Subcutaneous abdominal adipose tissue (tissue), 5 donors: ENCODE results near the gene SPAG4.

Experiments
- H3K27ac ChIP-seq: one replicate; pipeline ENCODE4 v1.7.0; 2013; ENCODE audit warnings: low read depth, mild to moderate bottlenecking, inconsistent platforms, low read length, moderate library complexity
- H3K27me3 ChIP-seq, 5 donors: one replicate each; pipeline ENCODE4 v1.7.0; 2013; ENCODE audit warnings: low read length in 5 of 5, inconsistent platforms in 1 of 5; ENCODE audit not compliant: control insufficient read depth in 5 of 5, insufficient read depth in 4 of 5
- H3K36me3 ChIP-seq, 5 donors: one replicate each; pipeline ENCODE4 v1.7.0; 2013; ENCODE audit warnings: low read length in 5 of 5; ENCODE audit not compliant: control insufficient read depth in 5 of 5, insufficient read depth in 5 of 5
- H3K4me1 ChIP-seq, 5 donors: one replicate each; pipeline ENCODE4 v1.7.0; 2013; ENCODE audit warnings: low read length in 5 of 5, mild to moderate bottlenecking in 3 of 5, moderate library complexity in 1 of 5; ENCODE audit not compliant: control insufficient read depth in 5 of 5, insufficient read depth in 5 of 5
- H3K4me3 ChIP-seq, 5 donors: one replicate each; pipeline ENCODE4 v1.7.0; 2013; ENCODE audit warnings: low read length in 5 of 5, low read depth in 1 of 5
- H3K9ac ChIP-seq, 5 donors: one replicate each; pipeline ENCODE4 v1.7.0; 2013; ENCODE audit warnings: low read length in 5 of 5, mild to moderate bottlenecking in 4 of 5, moderate library complexity in 3 of 5
- H3K9me3 ChIP-seq, 5 donors: one replicate each; pipeline ENCODE4 v1.7.0; 2013; ENCODE audit warnings: low read length in 5 of 5; ENCODE audit not compliant: control insufficient read depth in 5 of 5
- donor health status: healthy.
- donor health status: healthy.
- donor health status: healthy.
- donor health status: healthy.
- donor health status: healthy.

The SPAG4 gene

DNA sequence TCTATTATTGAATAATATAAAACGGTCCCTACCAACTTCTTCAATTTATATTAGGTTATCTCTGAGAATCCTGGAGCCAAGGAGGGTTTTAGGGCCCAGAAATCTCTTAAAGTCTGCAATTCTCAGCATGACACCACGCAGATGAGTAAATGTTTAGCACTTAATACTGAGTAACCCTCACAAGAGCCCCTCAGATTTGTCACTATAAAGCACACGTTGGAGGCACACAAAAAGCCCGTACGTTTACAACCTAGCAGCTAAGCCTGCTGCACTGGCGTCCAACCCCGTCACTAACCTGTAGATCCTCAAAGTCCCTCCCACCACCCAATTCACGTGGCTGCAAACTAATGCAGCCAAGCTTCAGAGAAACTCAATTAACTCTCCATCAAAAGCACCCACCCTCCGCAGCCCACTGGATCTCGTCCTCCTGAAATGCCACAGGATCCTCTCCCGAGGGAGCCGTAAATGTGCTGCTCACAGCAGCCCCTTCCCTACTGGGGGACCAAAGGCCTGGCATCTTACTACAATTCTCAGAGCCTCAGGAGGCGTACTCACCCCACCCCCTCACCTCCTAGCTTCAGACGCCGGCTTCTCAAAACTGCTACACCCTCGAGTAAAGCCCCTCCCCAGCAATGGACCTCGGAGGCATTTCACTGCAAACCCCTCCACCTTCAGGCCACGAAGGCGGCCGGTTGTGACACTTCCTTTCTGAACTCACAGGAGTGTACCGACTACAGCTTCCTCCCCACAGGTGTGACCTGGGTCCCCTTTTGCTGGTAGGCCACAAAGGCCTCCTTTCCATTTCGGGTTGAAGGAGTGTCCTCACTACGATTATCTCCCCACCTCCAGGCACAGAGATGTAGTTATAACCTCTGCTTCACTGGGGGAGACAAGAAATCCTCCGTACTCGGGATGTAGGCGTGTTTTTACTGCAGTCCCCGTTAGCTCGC is 48.2 kb downstream of the SPAG4 start:
- peak overlapping the region; percentile 97 for H3K27ac ChIP-seq
- H3K9ac ChIP-seq: peak overlapping the region; percentile 94 to 100 (median 100)
- no peaks in the 10 kb centered on the region for H3K9me3 ChIP-seq
- H3K36me3 ChIP-seq: peaks cover under 1 to 7% (median 5%) of the 10 kb centered on the region in 5 donors
- H3K4me1 ChIP-seq: peaks cover 2 to 53% (median 45%) of the 10 kb centered on the region in 5 donors
- H3K4me3 ChIP-seq: peak overlapping the region; percentile 90 to 100 (median 99)
- no peaks in the 10 kb centered on the region for H3K27me3 ChIP-seq

DNA sequence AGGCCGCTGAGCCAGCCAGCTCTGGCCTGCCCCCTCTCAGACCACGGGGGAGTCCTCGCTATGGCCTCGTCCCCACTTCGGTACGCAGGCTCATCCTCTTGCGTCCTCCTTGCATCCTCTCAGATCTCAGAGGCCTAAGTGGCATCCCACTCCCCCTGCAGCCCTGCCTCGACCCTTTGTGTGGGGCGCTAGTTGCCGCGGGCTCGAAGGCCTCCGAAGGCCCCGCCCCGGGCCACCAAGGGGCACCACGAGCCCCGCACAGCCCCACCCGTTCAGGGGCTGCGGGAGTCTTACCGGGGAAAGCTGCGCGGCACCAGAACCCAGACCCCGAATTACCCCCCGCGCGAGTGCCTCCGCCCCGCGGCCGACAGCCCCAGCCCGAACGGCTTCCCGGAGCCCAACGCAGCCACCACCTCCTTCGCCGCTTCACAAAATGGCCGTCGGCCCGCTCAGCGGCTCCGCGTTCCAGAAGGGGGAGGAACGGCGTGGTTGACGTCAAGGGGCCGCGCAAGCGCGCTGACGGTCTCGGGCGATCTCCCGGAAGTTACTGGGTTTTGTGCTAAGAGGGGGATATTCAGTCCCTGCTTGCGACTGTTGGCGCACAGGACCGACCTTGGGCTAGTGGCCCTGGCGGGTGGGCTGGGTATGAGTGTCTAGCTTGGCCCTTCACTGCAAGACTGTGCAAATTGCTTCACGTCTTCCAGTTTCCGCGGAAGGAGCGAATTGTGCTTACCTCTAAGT is 49.0 kb downstream of the SPAG4 start, which contains the start of the genes CPNE1 and RBM12:
Gene CPNE1, minus strand, starts transcription at position 435 of the 741 bp plus-strand sequence. CDS start 31,977 bp downstream, outside the sequence.
Gene RBM12, minus strand, starts transcription at position 435 of the 741 bp plus-strand sequence. CDS start 9,578 bp downstream, outside the sequence.
- H3K27ac ChIP-seq: peak within 1 kb of the TSS; percentile 97
- H3K9me3 ChIP-seq: no peaks in the 10 kb centered on the region
- H3K4me3 ChIP-seq: peak within 1 kb of the TSS; percentile 90 to 100 (median 99)
- no peaks in the 10 kb centered on the region for H3K27me3 ChIP-seq
- peaks cover 2 to 48% (median 40%) of the 10 kb centered on the region in 5 donors for H3K4me1 ChIP-seq
- H3K36me3 ChIP-seq: peaks cover 9 to 14% (median 13%) of the 10 kb centered on the region in 5 donors
- peak within 1 kb of the TSS; percentile 94 to 100 (median 100) for H3K9ac ChIP-seq

DNA sequence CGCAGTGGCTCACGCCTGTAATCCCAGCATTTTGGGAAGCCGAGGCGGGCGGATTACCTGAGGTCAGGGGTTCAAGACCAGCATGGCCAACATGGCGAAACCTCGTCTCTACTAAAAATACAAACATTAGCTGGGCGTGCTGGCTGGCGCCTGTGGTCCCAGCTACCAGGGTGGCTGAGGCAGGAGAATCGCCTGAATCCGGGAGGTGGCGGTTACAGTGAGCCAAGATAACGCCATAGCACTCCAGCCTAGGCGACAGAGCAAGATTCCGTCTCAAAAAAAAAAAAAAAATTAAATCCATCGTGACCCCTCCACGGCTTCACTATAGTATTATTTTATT is 50.3 kb downstream of the SPAG4 start:
- H3K9me3 ChIP-seq: no peaks in the 10 kb centered on the region
- H3K9ac ChIP-seq: no peak overlapping the region
- no peak overlapping the region for H3K4me3 ChIP-seq
- H3K27me3 ChIP-seq: no peaks in the 10 kb centered on the region
- H3K27ac ChIP-seq: no peak overlapping the region
- peaks cover 2 to 36% (median 35%) of the 10 kb centered on the region in 5 donors for H3K4me1 ChIP-seq
- H3K36me3 ChIP-seq: peaks cover 18 to 27% (median 24%) of the 10 kb centered on the region in 5 donors

DNA sequence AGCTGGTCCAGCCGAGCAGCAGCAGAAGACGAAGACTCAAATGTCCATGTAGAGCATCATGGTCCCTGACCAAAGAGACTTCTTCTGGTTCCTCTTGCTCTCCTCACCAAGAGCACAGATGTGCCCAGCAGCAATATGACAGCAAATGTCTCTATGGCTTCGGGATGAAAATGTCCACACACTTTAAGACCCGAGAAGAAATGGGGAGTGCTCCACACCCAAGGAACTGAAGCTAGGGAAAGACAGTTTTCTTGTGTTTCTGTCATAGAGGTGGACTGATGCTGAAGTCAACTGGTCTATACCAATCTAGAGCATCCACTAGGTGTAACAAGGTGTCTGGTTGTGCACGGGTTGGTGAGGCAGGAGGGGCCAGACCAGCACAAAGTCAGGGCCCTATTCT is 53.6 kb downstream of the SPAG4 start:
- Histone ChIP-seq H3K27me3 (no peaks in the 10 kb centered on the region), H3K4me1 (peaks cover 0 to 3% (median 2%) of the 10 kb centered on the region in 5 donors), H3K9me3 (no peaks in the 10 kb centered on the region), H3K36me3 (peaks cover 28 to 60% (median 51%) of the 10 kb centered on the region in 5 donors), H3K9ac (no peak overlapping the region), H3K27ac (no peak overlapping the region), H3K4me3 (no peak overlapping the region)

DNA sequence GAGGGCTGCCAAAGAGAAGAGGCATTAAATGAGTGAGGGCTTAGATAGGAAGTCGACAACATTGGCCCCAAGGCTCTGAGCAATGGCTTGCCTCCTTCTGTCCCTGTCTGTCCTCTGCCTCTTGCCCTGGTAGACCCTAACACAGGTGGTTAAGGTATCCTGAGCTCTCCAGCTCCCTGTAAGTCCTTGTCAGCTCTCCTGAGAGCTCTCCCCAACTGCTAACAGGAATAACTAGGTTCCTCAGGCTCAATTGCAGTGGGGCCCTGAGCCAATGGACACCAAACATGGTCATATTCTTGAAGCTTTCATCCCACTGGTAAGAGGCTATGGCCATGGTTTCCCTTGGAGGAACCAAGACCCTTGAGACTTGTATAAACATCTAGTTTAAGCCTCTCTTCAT is 54.1 kb downstream of the SPAG4 start:
- Histone ChIP-seq H3K9ac (no peak overlapping the region), H3K27me3 (no peaks in the 10 kb centered on the region), H3K4me1 (peaks cover 0 to 2% (median 0%) of the 10 kb centered on the region in 5 donors), H3K36me3 (peaks cover 33 to 64% (median 55%) of the 10 kb centered on the region in 5 donors), H3K4me3 (no peak overlapping the region), H3K27ac (no peak overlapping the region), H3K9me3 (no peaks in the 10 kb centered on the region)
